Liver (tissue), 9 donors: Measurements from ENCODE around the gene SH3GL1. TPM values are rescaled to one million over a fixed set of nuclear protein-coding genes. Genes with fewer than 3 reads are reported as not detected.

Source experiments
- DNase-seq: peaks from one replicate; pipeline ENCODE4 v3.0.0-alpha.2; 2017; ENCODE audit warnings: low spot score
- H3K27ac ChIP-seq, 2 donors: one replicate each; pipeline ENCODE4 v1.7.0; 2013; ENCODE audit warnings: inconsistent platforms in 2 of 2, low read length in 2 of 2, control low read depth in 1 of 2, low read depth in 1 of 2, mild to moderate bottlenecking in 1 of 2
- H3K27me3 ChIP-seq, 4 donors: one replicate each; pipeline versions ENCODE4 v1.6.1 to v1.7.0; 2013; ENCODE audit warnings: low read length in 3 of 4, inconsistent platforms in 1 of 4, mild to moderate bottlenecking in 1 of 4, moderate library complexity in 1 of 4; ENCODE audit not compliant: control insufficient read depth in 4 of 4, insufficient read depth in 4 of 4
- H3K36me3 ChIP-seq, 4 donors: one replicate each; pipeline versions ENCODE4 v1.6.1 to v1.7.0; 2013; ENCODE audit warnings: low read length in 3 of 4, mild to moderate bottlenecking in 3 of 4, low read depth in 1 of 4, moderate library complexity in 1 of 4; ENCODE audit not compliant: control insufficient read depth in 4 of 4, insufficient read depth in 3 of 4
- H3K4me1 ChIP-seq, 4 donors: one replicate each; pipeline versions ENCODE4 v1.6.1 to v1.7.0; 2013; ENCODE audit warnings: low read length in 3 of 4, mild to moderate bottlenecking in 3 of 4, moderate library complexity in 1 of 4; ENCODE audit not compliant: control insufficient read depth in 4 of 4, insufficient read depth in 4 of 4
- H3K4me3 ChIP-seq, 3 donors: one replicate each; pipeline versions ENCODE4 v1.6.1 to v1.7.0; 2013; ENCODE audit warnings: low read length in 3 of 3, control low read depth in 1 of 3, low read depth in 1 of 3, mild to moderate bottlenecking in 1 of 3
- H3K9ac ChIP-seq, 2 donors: one replicate each; pipeline ENCODE4 v1.7.0; 2013; ENCODE audit warnings: low read length in 2 of 2, mild to moderate bottlenecking in 2 of 2, moderate library complexity in 2 of 2, control low read depth in 1 of 2, low read depth in 1 of 2
- H3K9me3 ChIP-seq, 4 donors: one replicate each; pipeline versions ENCODE4 v1.6.1 to v1.7.0; 2013; ENCODE audit warnings: low read length in 3 of 4; ENCODE audit not compliant: control insufficient read depth in 4 of 4
- ATF3 ChIP-seq: IDR thresholded peaks from 2 replicates; pipeline ENCODE4 v1.6.1; 2016; ENCODE audit warnings: antibody characterized with exemption
- EGR1 ChIP-seq, 2 donors: IDR thresholded peaks; 2 replicates each; pipeline ENCODE4 v1.6.1; 2016 to 2018; ENCODE audit warnings: antibody characterized with exemption in 2 of 2, low read depth in 2 of 2
- FOXA1 ChIP-seq: IDR thresholded peaks from 2 replicates; pipeline ENCODE4 v1.6.1; 2016; ENCODE audit warnings: antibody characterized with exemption
- FOXA2 ChIP-seq: IDR thresholded peaks from 2 replicates; pipeline ENCODE4 v1.6.1; 2016; ENCODE audit warnings: antibody characterized with exemption
- GABPA ChIP-seq, 2 donors: IDR thresholded peaks in 1 of 2; conservative IDR thresholded peaks in 1 of 2; 2 replicates each; pipeline ENCODE4 v1.6.1; 2016; ENCODE audit warnings: antibody characterized with exemption in 2 of 2, mild to moderate bottlenecking in 1 of 2, moderate library complexity in 1 of 2
- HNF4A ChIP-seq, 2 donors: conservative IDR thresholded peaks; 2 replicates each; pipeline ENCODE4 v1.6.1; 2016; ENCODE audit warnings: antibody characterized with exemption in 2 of 2, mild to moderate bottlenecking in 2 of 2
- HNF4G ChIP-seq: IDR thresholded peaks from 2 replicates; pipeline ENCODE4 v1.6.1; 2016; ENCODE audit warnings: antibody characterized with exemption
- JUND ChIP-seq, 2 donors: IDR thresholded peaks; 2 replicates each; pipeline ENCODE4 v1.6.1; 2016; ENCODE audit warnings: antibody characterized with exemption in 2 of 2
- NR2F2 ChIP-seq: IDR thresholded peaks from 2 replicates; pipeline ENCODE4 v1.6.1; 2016; ENCODE audit warnings: antibody characterized with exemption
- RAD21 ChIP-seq, 2 donors: IDR thresholded peaks; 2 replicates each; pipeline ENCODE4 v1.6.1; 2016; ENCODE audit warnings: antibody characterized with exemption in 2 of 2, mild to moderate bottlenecking in 2 of 2
- REST ChIP-seq: IDR thresholded peaks from 2 replicates; pipeline ENCODE4 v1.6.1; 2016; ENCODE audit warnings: antibody characterized with exemption, mild to moderate bottlenecking
- RXRA ChIP-seq, 2 donors: IDR thresholded peaks; 2 replicates each; pipeline ENCODE4 v1.6.1; 2017 to 2018; ENCODE audit warnings: antibody characterized with exemption in 2 of 2, mild to moderate bottlenecking in 1 of 2
- SP1 ChIP-seq: IDR thresholded peaks from 2 replicates; pipeline ENCODE4 v1.6.1; 2018; ENCODE audit warnings: antibody characterized with exemption, mild to moderate bottlenecking
- TAF1 ChIP-seq: conservative IDR thresholded peaks from 2 replicates; pipeline ENCODE4 v1.6.1; 2016; ENCODE audit warnings: antibody characterized with exemption, mild to moderate bottlenecking
- YY1 ChIP-seq: IDR thresholded peaks from 2 replicates; pipeline ENCODE4 v1.6.1; 2016; ENCODE audit warnings: antibody characterized with exemption, mild to moderate bottlenecking
- WGBS: extraction: QIAGEN DNeasy Blood & Tissue Kit; methylation state at CpG from one replicate; pipeline ENCODE4 v1.1.7; 2013; 5-methylcytosine and 5-hydroxymethylcytosine counted together
- polyA plus RNA-seq, 2 donors: library from polyadenylated mRNA; stranded (reverse) in 1 of 2; unstranded in 1 of 2; fragments of 200-250 nt in 1 of 2; fragments of >200 nt in 1 of 2; fragmentation: Nextera tagmentation in 1 of 2; extraction: Ambion mirVana in 1 of 2; gene quantifications; one replicate each; pipeline versions ENCODE4 v1.2.1 to v1.2.3, GENCODE V29; 2013 to 2015
- total RNA-seq, 2 donors: library from RNA; depleted of rRNA; stranded (reverse); fragments of >200 nt; gene quantifications; one replicate each; pipeline ENCODE4 v1.2.3, GENCODE V29; 2014
- TF ChIP-seq, protein P1 (sequence below): IDR thresholded peaks from 2 replicates; pipeline ENCODE4 v1.6.1; 2016; ENCODE audit warnings: antibody characterized with exemption
- donor health status: healthy.
- donor health status: healthy.
- donor health status: healthy.
- donor health status: healthy.
- donor health status: healthy.

SH3GL1 gene
- total and polyA plus RNA-seq, 4 donors = 16.5 to 27.8 (median 18.2) TPM

DNA sequence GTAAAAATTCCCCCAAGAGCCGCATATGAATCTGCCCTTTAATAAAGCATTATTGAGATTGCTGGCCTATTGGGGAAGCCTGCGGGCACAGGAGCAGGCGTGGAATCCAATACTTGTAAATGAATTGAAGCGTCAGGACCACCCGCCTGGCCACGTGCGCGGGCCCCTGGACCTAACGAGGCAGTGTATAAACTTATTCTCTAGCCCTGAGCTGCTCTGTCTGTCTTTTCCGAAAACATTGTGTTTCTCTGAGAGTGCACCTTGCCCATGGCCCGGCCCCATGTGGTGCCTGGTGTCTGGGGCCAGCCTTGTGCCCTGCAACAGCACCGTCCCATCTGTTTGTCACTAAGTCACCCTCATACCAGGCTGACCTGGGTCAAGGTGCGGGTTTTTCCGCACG lies 42.8 kb upstream of the SH3GL1 start:
- no peak for TF ChIP-seq RAD21 (IDR thresholded peaks at IDR 0.05)
- no peak for TF ChIP-seq YY1
- no peak for TF ChIP-seq SP1
- TF ChIP-seq HNF4A (conservative IDR thresholded peaks at IDR 0.05) = no peak
- no peak for TF ChIP-seq NR2F2
- no peak for TF ChIP-seq FOXA1
- no peak for TF ChIP-seq TAF1
- TF ChIP-seq REST = no peak
- TF ChIP-seq EGR1 (IDR thresholded peaks at IDR 0.05; ENCODE audit: low read depth in 2 of 2) = no peak
- no peak for TF ChIP-seq GABPA (IDR thresholded peaks at IDR 0.05 in 1 of 2, conservative IDR thresholded peaks at IDR 0.05 in 1 of 2)
- TF ChIP-seq RXRA (IDR thresholded peaks at IDR 0.05) = no peak
- no peak for TF ChIP-seq FOXA2
- TF ChIP-seq, protein P1, sequence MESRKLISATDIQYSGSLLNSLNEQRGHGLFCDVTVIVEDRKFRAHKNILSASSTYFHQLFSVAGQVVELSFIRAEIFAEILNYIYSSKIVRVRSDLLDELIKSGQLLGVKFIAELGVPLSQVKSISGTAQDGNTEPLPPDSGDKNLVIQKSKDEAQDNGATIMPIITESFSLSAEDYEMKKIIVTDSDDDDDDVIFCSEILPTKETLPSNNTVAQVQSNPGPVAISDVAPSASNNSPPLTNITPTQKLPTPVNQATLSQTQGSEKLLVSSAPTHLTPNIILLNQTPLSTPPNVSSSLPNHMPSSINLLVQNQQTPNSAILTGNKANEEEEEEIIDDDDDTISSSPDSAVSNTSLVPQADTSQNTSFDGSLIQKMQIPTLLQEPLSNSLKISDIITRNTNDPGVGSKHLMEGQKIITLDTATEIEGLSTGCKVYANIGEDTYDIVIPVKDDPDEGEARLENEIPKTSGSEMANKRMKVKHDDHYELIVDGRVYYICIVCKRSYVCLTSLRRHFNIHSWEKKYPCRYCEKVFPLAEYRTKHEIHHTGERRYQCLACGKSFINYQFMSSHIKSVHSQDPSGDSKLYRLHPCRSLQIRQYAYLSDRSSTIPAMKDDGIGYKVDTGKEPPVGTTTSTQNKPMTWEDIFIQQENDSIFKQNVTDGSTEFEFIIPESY = no peak
- no peak for TF ChIP-seq JUND (IDR thresholded peaks at IDR 0.05)
- TF ChIP-seq HNF4G = no peak
- H3K4me1 ChIP-seq = peaks cover 0 to 16% (median 2%) of the 10 kb centered on the region in 4 donors
- no peak overlapping the region for H3K9ac ChIP-seq
- no peak overlapping the region for H3K27ac ChIP-seq
- no peaks in the 10 kb centered on the region for H3K9me3 ChIP-seq
- no peak for DNase-seq
- H3K4me3 ChIP-seq = no peak overlapping the region
- WGBS = 91% methylated on average over 15 of the region's 15 CpGs
- H3K27me3 ChIP-seq = no peaks in the 10 kb centered on the region
- peaks cover 11 to 38% (median 18%) of the 10 kb centered on the region in 4 donors for H3K36me3 ChIP-seq

DNA sequence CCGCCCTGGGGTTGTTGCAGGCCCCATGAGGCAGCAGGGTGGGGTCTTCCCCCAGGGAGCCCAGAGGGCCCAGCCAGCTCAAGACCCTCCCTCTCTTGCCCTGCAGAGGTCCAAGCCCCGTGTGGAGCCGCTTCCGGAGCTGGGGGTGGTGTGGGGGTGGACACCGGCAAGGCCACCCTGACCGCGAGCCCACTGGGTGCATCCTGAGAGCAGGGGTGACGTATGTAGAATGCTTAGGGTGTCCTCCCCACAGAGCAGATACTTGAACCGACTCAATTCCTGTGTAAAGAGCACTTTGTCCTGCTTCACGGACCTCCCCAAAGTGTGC lies 42.4 kb upstream of the SH3GL1 start:
- H3K9me3 ChIP-seq = no peaks in the 10 kb centered on the region
- peaks cover 0 to 13% (median 2%) of the 10 kb centered on the region in 4 donors for H3K4me1 ChIP-seq
- TF ChIP-seq TAF1 (no peak), ATF3 (no peak)
- H3K36me3 ChIP-seq = peaks cover 11 to 35% (median 15%) of the 10 kb centered on the region in 4 donors
- no peak overlapping the region for H3K4me3 ChIP-seq
- H3K27me3 ChIP-seq = no peaks in the 10 kb centered on the region
- no peak overlapping the region for H3K9ac ChIP-seq
- no peak for DNase-seq
- no peak overlapping the region for H3K27ac ChIP-seq
- 86% methylated on average over 10 of the region's 10 CpGs for WGBS
